GM12874 (cell line): Measurements from ENCODE around the gene AUP1.

ENCODE experiments used
- TF ChIP-seq, protein P1 (sequence below): IDR thresholded peaks from 2 replicates; pipeline ENCODE4 v1.5.1; 2011; ENCODE audit warnings: low read depth, mild to moderate bottlenecking, control low read depth, low read length, moderate library complexity; ENCODE audit not compliant: insufficient read depth

Gene AUP1

GRCh38 chr2:74512744-74513604 lies 16.5 kb downstream of the AUP1 start:
- TF ChIP-seq, protein P1, sequence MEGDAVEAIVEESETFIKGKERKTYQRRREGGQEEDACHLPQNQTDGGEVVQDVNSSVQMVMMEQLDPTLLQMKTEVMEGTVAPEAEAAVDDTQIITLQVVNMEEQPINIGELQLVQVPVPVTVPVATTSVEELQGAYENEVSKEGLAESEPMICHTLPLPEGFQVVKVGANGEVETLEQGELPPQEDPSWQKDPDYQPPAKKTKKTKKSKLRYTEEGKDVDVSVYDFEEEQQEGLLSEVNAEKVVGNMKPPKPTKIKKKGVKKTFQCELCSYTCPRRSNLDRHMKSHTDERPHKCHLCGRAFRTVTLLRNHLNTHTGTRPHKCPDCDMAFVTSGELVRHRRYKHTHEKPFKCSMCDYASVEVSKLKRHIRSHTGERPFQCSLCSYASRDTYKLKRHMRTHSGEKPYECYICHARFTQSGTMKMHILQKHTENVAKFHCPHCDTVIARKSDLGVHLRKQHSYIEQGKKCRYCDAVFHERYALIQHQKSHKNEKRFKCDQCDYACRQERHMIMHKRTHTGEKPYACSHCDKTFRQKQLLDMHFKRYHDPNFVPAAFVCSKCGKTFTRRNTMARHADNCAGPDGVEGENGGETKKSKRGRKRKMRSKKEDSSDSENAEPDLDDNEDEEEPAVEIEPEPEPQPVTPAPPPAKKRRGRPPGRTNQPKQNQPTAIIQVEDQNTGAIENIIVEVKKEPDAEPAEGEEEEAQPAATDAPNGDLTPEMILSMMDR = no peak

DNA sequence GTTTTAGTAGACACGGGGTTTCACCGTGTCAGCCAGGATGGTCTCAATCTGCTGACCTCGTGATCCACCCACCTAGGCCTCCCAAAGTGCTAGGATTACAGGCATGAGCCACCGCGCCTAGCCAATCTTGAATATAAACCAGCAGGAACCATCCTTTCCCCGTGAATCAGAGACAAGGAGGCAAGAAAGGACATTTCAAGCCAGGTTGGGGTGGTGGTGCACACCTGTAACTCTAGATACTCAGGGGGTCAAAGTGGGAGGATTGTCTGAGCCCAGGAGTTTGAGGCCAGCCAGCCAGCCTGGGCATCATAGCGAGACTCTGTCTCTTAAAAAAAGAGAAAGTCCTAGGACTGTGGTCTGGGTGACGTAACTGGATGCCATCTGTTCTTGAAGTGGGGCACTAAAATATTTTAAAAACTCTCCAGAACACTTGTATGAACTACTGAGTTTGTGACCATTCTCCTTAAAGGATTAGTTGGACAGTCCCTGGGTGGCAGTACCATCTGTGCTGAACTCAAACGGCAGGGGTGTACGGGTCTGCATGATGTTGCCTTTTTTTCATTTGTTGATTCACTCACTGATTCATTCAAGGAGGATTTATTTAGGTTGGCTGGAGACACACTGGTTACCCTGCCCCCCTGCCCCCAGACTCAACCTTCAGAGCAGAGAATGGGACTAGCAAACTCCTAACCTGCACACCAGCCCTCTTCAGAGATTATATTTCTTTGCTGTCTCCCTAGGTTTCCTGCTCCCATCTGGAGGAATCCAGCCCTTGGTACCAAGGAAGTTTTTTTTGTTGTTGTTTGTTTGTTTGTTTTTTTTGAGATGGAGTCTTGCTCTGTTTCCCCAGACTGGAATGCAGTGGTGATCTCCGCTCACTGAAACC lies 18.2 kb downstream of the AUP1 start:
- TF ChIP-seq, protein P1 = no peak

DNA sequence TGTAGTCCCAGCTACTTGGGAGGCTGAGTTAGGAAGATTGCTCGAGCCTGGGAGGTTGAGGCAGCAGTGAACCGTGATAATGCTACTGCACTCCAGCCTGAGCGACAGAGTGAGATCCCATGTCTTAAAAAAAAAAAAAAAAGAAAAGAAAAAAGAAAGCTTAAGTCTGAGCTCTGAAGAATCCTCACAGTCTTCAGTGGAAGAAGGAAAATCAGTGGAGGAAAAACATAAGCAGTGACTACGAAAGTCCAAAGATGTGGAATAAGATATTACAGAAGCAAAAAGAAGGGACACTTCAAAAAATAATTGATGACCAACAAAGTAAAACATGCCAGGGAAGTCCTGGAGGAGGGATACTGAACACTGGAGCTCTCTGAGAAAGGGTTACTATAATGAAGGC lies 19.2 kb downstream of the AUP1 start:
- TF ChIP-seq, protein P1 = no peak

DNA sequence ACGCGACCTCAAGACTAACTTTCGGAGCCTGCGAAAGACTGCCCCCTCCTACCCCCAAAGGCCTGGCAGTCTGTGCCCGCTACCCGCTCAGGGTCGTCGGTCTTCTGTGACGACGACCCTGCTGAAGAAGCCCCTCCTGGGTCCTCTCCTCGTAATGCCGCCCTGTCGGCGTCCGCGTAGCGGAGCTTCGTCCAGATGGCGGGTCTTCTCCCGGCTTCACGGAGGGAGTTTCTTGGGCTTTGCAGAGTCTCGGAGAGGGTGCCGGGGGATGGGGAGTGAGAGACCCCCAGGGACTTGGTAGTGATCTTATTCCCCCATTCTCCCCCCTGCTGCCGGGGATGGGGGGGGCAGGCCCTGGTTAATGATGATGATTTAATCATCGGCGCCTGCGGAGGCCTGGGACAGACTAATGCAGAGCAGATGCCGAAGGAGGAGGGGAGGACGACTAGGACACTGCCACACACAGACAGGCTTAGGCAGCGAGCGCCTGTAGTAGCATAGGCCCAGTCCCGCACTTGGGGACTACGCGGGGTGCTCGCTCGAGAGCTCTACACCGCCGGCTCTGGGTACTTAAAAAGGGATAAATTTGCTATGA lies 21.5 kb downstream of the AUP1 start:
- TF ChIP-seq, protein P1 = no peak

DNA sequence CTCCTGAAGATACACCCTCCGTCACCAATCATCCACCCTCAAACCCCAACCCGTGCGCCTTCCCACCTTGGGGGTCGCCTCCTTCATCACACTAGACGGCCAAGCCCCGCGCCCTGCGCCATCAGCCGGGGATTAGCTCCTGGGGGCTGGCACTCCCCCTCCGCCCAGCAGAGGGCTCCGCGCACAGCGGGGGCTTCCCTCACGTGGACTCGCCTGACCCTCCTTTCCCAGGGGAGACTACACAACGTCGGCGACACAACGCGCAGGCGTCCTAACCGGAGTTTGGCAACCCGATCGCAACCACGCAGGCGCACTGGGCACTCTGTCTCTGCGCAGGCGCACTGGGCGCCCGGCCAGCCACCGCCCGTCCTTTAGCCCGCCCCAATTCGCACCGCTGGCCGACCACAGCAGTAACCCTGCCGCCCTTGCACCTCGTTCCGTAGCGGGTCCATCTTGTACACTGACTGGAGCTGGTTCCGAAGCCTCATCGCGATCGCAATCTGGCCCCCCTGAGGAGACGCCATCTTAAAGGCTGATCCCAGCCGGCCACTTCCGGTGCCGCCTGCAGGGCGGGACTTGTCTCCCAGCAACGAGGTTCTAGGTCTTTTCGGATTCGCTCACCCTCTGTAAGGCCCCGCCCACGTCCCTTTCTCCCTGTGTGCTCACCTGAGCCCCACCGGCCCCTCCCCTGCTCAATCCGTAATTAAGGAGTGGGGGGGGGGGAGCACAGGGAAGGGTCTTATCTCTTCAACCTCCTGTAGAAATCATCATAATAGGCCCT lies 22.2 kb downstream of the AUP1 start, which contains the start of gene PCGF1:
PCGF1 (minus strand) TSS at position 551 of the 781 bp plus-strand sequence; CDS start at position 524, 27 bp downstream.
- TF ChIP-seq, protein P1 = peak; percentile 79

DNA sequence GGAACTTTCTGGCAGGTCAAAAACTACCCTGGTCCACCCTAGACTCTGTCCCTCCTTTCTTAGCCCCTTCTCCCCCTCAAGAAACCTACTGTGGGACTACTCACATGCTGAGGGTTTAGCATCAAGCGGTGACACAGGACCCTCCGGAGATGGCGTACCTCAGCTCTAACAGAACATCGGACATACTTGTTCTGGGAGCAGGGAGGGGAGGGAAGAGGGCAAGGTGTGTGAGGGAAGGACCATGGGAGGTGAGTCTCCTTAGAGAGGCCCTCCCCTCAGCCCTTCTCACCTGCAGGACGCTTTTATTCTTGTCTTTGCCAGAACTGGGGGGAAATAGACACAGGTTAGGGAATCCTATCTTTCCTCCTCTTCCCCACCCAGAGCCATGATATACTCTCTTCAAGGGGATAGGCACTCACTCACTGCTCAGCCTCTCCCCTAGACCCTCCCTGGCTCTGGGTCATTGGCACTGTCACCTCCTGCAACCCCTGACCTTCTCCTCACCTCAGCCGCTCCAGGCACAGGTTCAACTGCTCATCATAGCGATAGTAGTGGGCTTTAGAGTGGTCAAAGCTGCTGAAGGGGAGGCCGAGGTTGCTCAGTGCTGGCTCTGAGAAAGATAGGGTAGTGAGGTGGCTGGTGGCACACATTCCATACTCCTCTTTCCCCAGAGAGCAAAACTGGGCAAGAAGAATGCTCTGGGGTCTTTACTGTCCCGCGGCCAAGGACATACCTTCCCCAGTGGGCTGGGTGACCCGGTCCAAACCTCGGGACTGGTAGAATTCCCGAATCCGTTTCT lies 23.9 kb downstream of the AUP1 start:
- TF ChIP-seq, protein P1 = no peak
